ENCODE data around the gene TMEM179.

The TMEM179 gene

GRCh38 chr14:104593241-104593701 lies 11.3 kb downstream of the TMEM179 start:
- POLR2A ChIA-PET = no interaction called here
- TF ChIP-seq CTCF (IDR thresholded peaks at IDR 0.05; ENCODE audit: insufficient read depth, low read length, missing control alignments) = no peak
- no peak overlapping the region for H3K4me3 ChIP-seq (ENCODE audit: low read depth, low read length)
- CTCF ChIA-PET = no interaction called here
- no peak for DNase-seq (ENCODE audit: low read depth, low spot score)

DNA sequence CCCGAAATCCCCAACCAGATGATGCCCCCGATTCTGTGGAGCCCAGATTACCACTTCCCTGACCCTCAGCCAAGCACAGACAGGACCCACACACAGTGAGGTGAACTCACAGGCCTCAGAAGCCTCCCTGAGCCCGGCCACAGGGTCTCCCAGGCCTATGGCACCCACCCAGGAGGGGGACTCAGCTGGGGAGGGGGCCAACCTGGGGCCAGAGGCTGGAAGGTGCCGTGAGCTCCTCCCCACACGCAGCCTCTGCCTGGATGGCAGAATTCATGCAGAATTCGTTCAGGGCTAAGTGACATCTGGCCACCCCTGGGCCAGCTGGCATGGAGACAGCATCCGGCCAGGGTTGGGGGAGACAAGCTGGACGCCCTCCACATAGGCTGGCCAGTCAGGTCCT lies 11.8 kb downstream of the TMEM179 start:
- ChIA-PET POLR2A (no interaction called here), CTCF (no interaction called here)
- no peak for DNase-seq (ENCODE audit: low read depth, low spot score)

DNA sequence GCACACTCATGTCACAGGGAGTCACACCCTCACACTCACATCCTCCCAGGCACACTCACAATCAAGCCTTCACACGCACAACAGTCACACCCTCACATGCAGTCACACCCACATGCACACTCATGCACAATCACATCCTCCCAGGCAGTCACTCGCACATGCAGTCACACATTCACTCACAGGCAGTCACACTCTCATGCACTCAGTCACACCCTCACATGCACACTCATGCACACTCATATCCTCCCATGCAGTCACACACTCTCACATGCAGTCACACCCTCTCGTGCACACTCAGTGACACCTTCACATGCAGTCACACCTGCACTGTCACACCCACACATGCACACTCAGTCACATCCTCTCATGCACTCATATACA lies 12.3 kb downstream of the TMEM179 start:
- no peak for DNase-seq (ENCODE audit: low read depth, low spot score)
- no peak overlapping the region for H3K4me3 ChIP-seq (ENCODE audit: low read depth, low read length)
- POLR2A ChIA-PET = no interaction called here
- no peak for TF ChIP-seq CTCF (IDR thresholded peaks at IDR 0.05; ENCODE audit: insufficient read depth, low read length, missing control alignments)
- CTCF ChIA-PET = no interaction called here

More for the DNA sequence above, 11.8 kb downstream of the TMEM179 start:
- no peak for TF ChIP-seq CTCF (IDR thresholded peaks at IDR 0.05; ENCODE audit: insufficient read depth, low read length, missing control alignments)
- H3K4me3 ChIP-seq (ENCODE audit: low read depth, low read length) = no peak overlapping the region

- POLR2A ChIA-PET = no interaction called here
- DNase-seq (ENCODE audit: low read depth, low spot score) = no peak
- H3K4me3 ChIP-seq (ENCODE audit: low read depth, low read length) = no peak overlapping the region
- TF ChIP-seq CTCF (IDR thresholded peaks at IDR 0.05; ENCODE audit: insufficient read depth, low read length, missing control alignments) = no peak
- CTCF ChIA-PET = no interaction called here
These were observed 12.9 kb downstream of the TMEM179 start for GRCh38 chr14:104591506-104592291.

GRCh38 chr14:104591031-104591430 lies 13.5 kb downstream of the TMEM179 start:
- ChIA-PET POLR2A (no interaction called here), CTCF (no interaction called here)
- no peak for DNase-seq (ENCODE audit: low read depth, low spot score)
- no peak for TF ChIP-seq CTCF (IDR thresholded peaks at IDR 0.05; ENCODE audit: insufficient read depth, low read length, missing control alignments)
- H3K4me3 ChIP-seq (ENCODE audit: low read depth, low read length) = no peak overlapping the region

GRCh38 chr14:104590240-104590965 lies 14.2 kb downstream of the TMEM179 start:
- H3K4me3 ChIP-seq (ENCODE audit: low read depth, low read length) = no peak overlapping the region
- DNase-seq (ENCODE audit: low read depth, low spot score) = no peak
- POLR2A ChIA-PET = no interaction called here
- CTCF ChIA-PET = no interaction called here
- no peak for TF ChIP-seq CTCF (IDR thresholded peaks at IDR 0.05; ENCODE audit: insufficient read depth, low read length, missing control alignments)

Measured in AG04449 (cell line).